H1 (cell line): ENCODE results near the gene MAPK8IP3. TPM values are rescaled to one million over a fixed set of nuclear protein-coding genes. Genes with fewer than 3 reads are reported as not detected.

Source experiments
- POU5F1 ChIP-seq: IDR thresholded peaks from 2 replicates; pipeline ENCODE4 v1.6.1; 2011; ENCODE audit warnings: low read depth, mild to moderate bottlenecking, low read length, moderate library complexity
- RXRA ChIP-seq: IDR thresholded peaks from 2 replicates; pipeline ENCODE4 v1.6.1; 2011; ENCODE audit warnings: low read depth, mild to moderate bottlenecking, low read length, moderate library complexity; ENCODE audit not compliant: insufficient read depth
- TBP ChIP-seq: IDR thresholded peaks from 2 replicates; pipeline ENCODE4 v1.6.1; 2011; ENCODE audit warnings: low read depth, low read length, improper control_type of control experiment
- polyA plus RNA-seq, 7 experiments: library from polyadenylated mRNA; depleted of rRNA in 3 of 7; stranded (reverse) in 5 of 7; unstranded in 2 of 7; fragments of >200 nt in 5 of 7; fragments of 200-250 nt in 2 of 7; gene quantifications; 1 replicate in 5 of 7; 2 replicates in 1 of 7; 4 replicates in 1 of 7; pipeline versions ENCODE4 v1.2.1 to v1.2.3, GENCODE V29; 2011 to 2013; ENCODE audit warnings: missing spikeins in 2 of 7, mixed read lengths in 2 of 7
- total RNA-seq: library from RNA; stranded (reverse); fragmentation: NEBNext Ultra II Directional; extraction: Animal tissue kit (Norgen Biotek cat#: 25700); gene quantifications from 2 replicates; pipeline ENCODE4 v1.2.1, GENCODE V29; 2021
- TF ChIP-seq, protein P1 (sequence below): IDR thresholded peaks from 2 replicates; pipeline ENCODE4 v1.6.1; 2011; ENCODE audit warnings: low read depth, mild to moderate bottlenecking, low read length; ENCODE audit not compliant: insufficient read depth

MAPK8IP3 gene
- total and polyA plus RNA-seq, 2 of the 8 experiments (the other 6 are each of a cell fraction or from before 2014, with no cell fraction given): 16.9 to 43.4 TPM

DNA sequence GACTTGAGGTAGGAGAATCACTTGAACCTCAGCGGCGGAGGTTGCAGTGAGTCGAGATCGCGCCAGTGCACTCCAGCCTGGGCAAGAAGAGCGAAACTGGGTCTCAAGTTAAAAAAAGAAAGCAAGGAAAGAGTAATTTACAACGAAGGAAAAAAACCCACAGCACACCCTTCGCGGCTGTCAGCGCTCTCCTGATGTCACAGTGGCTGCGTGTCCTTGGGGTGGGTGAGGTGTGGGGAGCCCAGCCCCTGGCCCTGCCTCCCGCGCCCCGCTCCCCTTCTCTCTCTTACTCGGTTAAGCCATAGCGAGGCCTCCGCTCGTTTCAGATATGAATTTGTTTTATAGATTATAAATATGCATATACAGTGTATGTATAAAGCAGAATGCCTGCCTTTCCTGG lies 28.7 kb upstream of the MAPK8IP3 start (continued):
- TF ChIP-seq TBP: no peak
- TF ChIP-seq POU5F1: no peak
- TF ChIP-seq, protein P1, sequence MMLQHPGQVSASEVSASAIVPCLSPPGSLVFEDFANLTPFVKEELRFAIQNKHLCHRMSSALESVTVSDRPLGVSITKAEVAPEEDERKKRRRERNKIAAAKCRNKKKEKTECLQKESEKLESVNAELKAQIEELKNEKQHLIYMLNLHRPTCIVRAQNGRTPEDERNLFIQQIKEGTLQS: no peak
- TF ChIP-seq RXRA: no peak
